Globus pallidus (tissue), 1 donor: Measurements from ENCODE around the gene UMODL1.
"Not testable (repeated sequence)": the region's sequence is repeated elsewhere in the genome, so short reads cannot be mapped to it uniquely, and the experiment has no call there.

Experiments
- DNase-seq: peaks from one replicate; pipeline ENCODE4 v3.0.0-alpha.2; 2015; ENCODE audit warnings: low spot score

UMODL1 gene

GRCh38 chr21:42115136-42115683 lies 44.1 kb downstream of the UMODL1 start:
- no peak for DNase-seq

DNA sequence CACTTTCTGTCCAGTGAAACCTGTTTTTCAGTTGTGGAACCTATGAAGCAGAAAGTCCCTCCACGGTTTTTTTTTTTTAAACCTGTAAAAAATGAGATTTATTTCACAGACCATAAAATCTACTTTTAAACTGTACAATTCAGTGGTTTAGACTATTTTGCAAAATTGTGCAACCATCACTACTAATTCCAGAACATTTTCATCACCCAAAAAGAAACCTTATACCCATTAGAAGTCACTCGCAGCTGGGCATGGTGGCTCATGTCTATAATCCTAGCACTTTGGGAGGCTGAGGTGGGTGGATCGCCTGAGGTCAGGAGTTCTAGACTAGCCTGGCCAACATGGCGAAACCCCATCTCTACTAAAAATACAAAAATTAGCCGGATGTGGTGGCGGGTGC lies 45.4 kb downstream of the UMODL1 start:
- not testable (repeated sequence) for DNase-seq

- peak; percentile 70 for DNase-seq
These were observed 46.3 kb downstream of the UMODL1 start for GRCh38 chr21:42117229-42117966.

GRCh38 chr21:42117967-42118780 lies 47.1 kb downstream of the UMODL1 start:
- DNase-seq: no peak

DNA sequence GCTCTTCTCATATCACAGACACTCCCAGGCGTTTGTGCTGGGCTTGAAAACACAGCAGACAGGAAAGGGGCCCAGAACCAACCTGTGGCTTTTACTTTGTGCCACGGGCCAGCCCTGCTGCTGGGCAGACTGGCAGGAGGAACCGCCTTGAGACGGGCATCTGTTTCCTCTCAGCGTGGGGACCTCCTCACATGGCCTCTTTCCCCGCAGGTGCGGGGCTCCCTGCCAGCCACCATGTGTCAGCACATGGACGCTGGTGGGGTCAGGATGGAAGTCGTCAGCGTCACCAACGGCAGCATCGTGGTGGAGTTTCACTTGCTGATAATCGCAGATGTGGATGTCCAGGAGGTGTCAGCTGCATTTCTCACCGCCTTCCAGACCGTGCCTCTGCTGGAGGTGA lies 47.8 kb downstream of the UMODL1 start:
- DNase-seq: no peak

DNA sequence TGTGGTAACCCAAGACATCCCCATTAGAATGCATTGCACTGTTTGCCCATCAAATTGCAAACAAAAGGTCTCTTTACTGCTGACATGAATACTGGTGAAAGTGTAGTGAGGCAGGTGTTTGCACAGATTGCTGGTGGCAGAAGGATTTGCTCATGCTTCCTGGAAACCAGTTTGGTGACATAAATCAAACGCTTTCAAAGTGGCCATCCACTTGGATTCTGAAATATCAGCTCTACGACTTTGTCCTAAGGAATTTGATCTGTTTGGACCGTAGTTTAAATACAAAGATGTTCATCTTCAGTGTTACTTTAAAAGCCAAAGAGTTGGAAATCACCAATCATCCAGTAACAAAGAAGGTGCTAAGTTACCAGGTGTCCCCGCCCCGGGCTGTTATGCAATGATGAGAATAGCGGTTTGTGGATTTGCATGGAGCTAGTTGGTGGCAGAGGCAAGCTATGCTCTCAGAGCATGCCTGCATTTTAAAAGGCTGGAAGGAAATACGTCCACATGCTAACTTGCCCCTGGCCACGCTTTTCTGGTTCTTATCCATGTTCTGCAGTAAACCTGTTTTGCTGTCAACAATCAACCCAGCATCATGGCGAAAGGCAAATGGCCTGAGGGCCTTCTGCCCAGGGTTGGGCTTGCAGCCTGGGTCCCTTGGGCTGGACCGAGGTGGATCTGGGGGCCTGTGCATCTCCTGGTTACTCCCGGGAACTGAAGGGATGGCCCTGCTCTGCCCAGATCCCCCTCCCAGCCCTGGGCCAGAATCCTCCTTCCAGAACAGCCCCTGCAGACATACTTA lies 49.2 kb downstream of the UMODL1 start:
- no peak for DNase-seq

DNA sequence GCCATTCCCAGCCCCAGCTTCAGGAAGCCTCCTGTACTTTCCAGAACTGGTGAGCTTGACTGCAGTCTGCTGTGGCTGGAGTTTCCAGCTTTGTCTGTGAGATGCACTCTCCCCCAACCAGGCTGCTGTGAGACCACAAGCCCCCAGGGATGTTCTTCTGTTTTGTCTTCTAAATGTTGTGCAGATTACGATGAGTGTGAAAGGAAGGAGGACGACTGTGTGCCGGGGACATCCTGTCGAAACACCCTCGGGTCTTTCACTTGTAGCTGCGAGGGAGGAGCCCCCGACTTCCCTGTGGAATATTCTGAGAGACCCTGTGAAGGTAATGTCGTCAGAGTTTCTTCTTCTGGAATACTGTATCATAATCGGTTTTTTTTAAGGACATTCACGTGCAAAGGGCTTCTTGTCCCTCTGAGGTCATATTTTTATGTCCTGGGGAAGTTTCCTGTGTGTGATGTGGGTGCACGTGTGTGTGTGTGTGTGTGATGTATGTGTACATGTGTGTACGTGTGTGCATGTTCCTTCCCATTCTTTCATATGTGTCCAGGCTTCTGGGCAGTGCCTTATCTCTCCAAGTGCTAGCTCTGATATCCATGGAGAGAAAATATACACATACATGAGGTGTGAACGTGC lies 49.9 kb downstream of the UMODL1 start:
- no peak for DNase-seq

GRCh38 chr21:42121794-42122193 lies 50.7 kb downstream of the UMODL1 start:
- no peak for DNase-seq

DNA sequence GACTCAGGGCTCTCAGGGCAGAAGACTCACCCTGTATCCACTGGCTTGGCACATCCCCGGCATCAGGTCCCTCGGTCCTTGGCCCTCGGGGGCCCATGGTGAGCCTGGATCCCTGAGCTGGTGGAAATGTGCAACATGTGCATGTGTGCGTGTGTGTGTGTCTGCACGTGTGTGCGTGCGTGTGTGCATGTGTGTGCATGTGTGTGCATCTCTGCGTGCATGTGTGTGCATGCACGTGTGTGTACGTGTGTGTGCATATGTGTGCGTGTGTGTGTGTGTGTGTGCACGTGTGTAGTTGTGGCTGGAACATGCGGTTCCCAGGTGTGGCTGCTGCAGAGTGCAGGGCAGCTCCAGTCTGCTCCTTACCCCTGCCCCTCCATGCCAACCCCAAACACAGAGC lies 51.3 kb downstream of the UMODL1 start:
- DNase-seq: no peak

- no peak for DNase-seq
These were observed 51.7 kb downstream of the UMODL1 start for GRCh38 chr21:42122808-42123207.

DNA sequence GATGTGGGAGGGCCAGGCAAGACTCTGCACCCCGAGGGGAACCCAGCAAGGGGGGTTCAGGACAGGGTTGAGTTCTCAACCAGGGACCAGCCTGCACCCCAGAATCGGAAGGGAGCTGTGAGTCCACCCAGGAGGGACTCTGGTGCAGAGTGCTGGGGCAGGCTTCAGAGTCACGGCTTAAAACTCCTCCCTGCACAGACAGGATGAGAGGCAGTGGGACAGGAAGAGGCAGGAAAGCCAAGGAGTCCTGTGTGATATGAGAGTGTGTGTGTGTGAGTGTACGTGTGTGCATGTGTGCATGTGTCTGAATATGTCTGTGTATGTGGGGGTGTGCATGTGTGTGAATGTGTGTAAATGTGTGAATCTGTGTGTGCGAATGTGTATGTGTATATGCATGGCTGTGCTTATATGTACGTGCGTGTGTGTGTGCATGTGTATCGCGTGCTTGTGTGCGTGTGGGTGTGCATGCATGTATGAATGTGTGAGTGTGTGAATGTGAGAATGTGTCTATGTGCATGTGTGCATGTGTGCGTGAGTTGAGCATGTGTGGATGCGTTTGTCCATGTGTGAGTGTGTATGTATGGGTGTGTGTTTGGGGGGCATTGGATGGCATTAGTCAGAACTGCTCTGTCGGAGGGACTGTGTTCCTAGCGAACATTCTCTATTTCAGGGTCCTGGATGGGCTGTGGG lies 52.2 kb downstream of the UMODL1 start:
- DNase-seq: no peak

- no peak for DNase-seq
These were observed 53.0 kb downstream of the UMODL1 start for GRCh38 chr21:42124081-42124480.

GRCh38 chr21:42124826-42125570 lies 53.9 kb downstream of the UMODL1 start:
- no peak for DNase-seq

DNA sequence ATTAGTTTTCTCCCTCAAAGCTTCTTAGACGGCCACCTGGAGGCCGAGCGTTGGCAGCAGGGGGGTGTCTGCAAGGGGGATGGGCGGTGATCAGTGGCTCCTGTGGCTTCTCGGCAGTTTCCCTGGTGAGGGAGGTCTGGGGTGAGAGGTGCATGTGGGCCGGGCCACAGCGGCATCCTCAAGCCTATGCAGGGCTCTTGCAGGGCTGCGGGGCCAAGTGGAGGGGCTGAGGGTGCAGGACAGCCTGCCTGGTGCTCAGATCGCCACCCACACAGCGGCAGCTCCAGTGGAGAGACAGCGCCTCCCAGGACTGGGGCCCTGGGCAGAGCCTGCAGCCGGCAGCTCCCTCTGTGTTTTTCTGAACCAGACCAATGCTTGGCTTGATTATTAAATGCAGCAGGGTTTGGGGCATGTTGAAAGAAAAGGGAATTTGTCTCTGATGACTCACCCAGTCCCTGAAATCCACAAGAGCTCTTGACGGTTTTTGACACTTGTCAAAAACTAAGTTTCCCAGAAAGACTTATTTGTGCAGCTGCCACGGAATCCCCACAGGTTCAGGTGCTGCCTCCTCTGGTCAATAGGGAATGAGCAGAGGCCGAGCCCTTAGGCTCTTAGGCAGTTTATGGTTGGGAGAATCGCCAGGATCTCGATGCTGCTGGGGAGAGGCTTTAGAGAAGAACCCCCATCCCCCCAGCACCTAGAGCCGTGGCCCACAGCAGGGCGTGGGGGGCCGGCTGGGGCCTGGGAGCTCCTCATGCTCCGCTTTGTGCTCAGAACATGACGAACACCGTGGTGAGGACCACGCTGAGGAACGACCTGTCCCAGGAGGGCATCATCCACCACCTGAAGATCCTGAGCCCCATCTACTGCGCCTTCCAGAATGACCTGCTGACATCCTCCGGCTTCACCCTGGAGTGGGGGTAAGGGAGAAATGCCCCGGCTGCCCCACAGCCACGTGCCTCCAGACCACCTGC lies 54.7 kb downstream of the UMODL1 start:
- DNase-seq: no peak

DNA sequence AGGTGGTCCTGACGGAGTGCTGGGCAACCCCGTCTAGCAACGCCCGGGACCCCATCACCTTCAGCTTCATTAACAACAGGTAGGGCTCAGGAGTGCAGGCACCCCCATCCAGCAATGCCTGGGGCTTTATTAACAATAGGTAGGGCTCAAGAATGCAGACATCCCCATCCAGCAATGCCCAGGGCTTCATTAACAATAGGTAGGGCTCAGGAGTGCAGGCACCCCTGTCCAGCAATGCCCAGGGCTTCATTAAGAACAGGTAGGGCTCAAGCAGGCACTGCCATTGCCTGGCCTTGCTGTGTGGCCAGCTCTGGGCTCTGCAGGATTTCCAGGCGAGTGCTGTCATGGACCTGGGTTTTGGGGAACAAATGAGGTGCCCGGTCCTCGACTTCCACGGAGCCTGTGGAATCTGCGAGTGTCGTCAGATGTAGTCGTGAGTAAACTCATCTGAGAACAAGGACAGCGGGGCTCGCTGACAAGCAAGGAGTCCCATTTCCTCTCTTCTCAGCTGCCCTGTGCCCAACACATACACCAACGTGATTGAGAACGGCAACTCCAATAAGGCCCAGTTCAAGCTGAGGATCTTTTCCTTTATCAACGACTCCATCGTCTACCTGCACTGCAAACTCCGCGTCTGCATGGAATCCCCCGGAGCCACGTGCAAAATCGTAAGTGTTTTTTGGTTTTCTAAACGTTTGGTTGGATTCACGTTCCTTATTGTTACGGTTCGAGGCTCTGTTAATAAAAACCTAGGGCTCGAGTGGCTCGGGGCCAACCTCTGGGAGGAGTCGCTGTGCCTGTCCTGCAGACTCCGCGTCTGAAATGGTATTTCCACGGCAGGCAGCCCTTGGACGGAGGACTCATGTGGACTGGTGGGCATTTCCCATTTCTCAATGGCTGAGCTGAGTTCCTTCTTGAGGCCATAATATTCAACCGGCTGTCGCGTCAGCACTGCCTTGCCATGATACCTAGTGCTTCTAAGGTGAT lies 56.3 kb downstream of the UMODL1 start:
- no peak for DNase-seq

GRCh38 chr21:42129300-42130266 lies 58.5 kb downstream of the UMODL1 start:
- no peak for DNase-seq

- no peak for DNase-seq
These were observed 59.3 kb downstream of the UMODL1 start for GRCh38 chr21:42130441-42130840.
